Activated CD4-positive, alpha-beta memory T cell treated with anti-CD3 and anti-CD28 coated beads, Interleukin-2, amount 10 ng/mL, durations not matched to agents 7 days and 5 days (primary cell): ENCODE data around the gene COX18. TPM values are rescaled to one million over a fixed set of nuclear protein-coding genes. Genes with fewer than 3 reads are reported as not detected.

Experiments
- CTCF ChIA-PET: fragments of 350-600 bp; sonication (Branson Sonifier 250); formaldehyde crosslinking; loops from one replicate; lab custom pipeline; 2021; ENCODE audit warnings: antibody characterized with exemption, inconsistent platforms; lab: Charles Lee
- POLR2A ChIA-PET: fragments of 350-600 bp; sonication (Branson Sonifier 250); formaldehyde crosslinking; loops from one replicate; lab custom pipeline; 2021; ENCODE audit warnings: antibody characterized with exemption; lab: Charles Lee
- DNase-seq: peaks from one replicate; pipeline ENCODE4 v3.0.0-alpha.2; 2020
- H3K27ac Mint-ChIP-seq: one replicate; pipeline ENCODE4 v1.8.0; 2021; ENCODE audit warnings: mild to moderate bottlenecking, mixed read lengths
- H3K27me3 Mint-ChIP-seq: one replicate; pipeline ENCODE4 v1.8.0; 2021; ENCODE audit warnings: mixed read lengths
- H3K36me3 Mint-ChIP-seq: one replicate; pipeline ENCODE4 v1.8.0; 2021; ENCODE audit warnings: low read depth, mixed read lengths
- H3K4me1 Mint-ChIP-seq: one replicate; pipeline ENCODE4 v1.8.0; 2021; ENCODE audit warnings: mixed read lengths
- H3K4me3 Mint-ChIP-seq: one replicate; pipeline ENCODE4 v1.8.0; 2021; ENCODE audit warnings: mild to moderate bottlenecking, mixed read lengths
- H3K9me3 Mint-ChIP-seq: one replicate; pipeline ENCODE4 v1.8.0; 2021; ENCODE audit warnings: mixed read lengths
- total RNA-seq, 2 experiments: library from RNA; stranded (reverse); gene quantifications; one replicate each; pipeline ENCODE4 v1.2.3, GENCODE V29; 2021

The COX18 gene
- total RNA-seq, 2 experiments from 2014 or later: 14.5 to 14.9 TPM

GRCh38 chr4:73045879-73046278, 23.6 kb downstream of the COX18 start:
- peaks cover 3% of the 10 kb centered on the region for H3K27me3 Mint-ChIP-seq
- H3K4me1 Mint-ChIP-seq: no peaks in the 10 kb centered on the region

GRCh38 chr4:73037057-73037456, 32.5 kb downstream of the COX18 start:
- Mint-ChIP-seq H3K27me3 (peaks cover 6% of the 10 kb centered on the region), H3K36me3 (peaks cover 4% of the 10 kb centered on the region), H3K4me1 (peaks cover 5% of the 10 kb centered on the region), H3K27ac (no peak overlapping the region), H3K4me3 (no peak overlapping the region), H3K9me3 (peaks cover 9% of the 10 kb centered on the region)
- ChIA-PET POLR2A (no interaction called here), CTCF (no interaction called here)
- DNase-seq: no peak

More at GRCh38 chr4:73045879-73046278, 23.6 kb downstream of the COX18 start:
- H3K36me3 Mint-ChIP-seq: no peaks in the 10 kb centered on the region
- CTCF ChIA-PET: no interaction called here
- no peak overlapping the region for H3K4me3 Mint-ChIP-seq
- H3K9me3 Mint-ChIP-seq: no peaks in the 10 kb centered on the region
- POLR2A ChIA-PET: no interaction called here
- DNase-seq: no peak
- H3K27ac Mint-ChIP-seq: no peak overlapping the region

- ChIA-PET CTCF (no interaction called here), POLR2A (no interaction called here)
- peaks cover 5% of the 10 kb centered on the region for H3K4me1 Mint-ChIP-seq
These were observed 33.4 kb downstream of the COX18 start for GRCh38 chr4:73036123-73036522.

GRCh38 chr4:73034896-73035295, 34.6 kb downstream of the COX18 start:
- DNase-seq: no peak
- peaks cover 5% of the 10 kb centered on the region for H3K4me1 Mint-ChIP-seq
- ChIA-PET POLR2A (no interaction called here), CTCF (no interaction called here)
- peaks cover 9% of the 10 kb centered on the region for H3K9me3 Mint-ChIP-seq
- peaks cover 4% of the 10 kb centered on the region for H3K36me3 Mint-ChIP-seq
- H3K27ac Mint-ChIP-seq: no peak overlapping the region
- no peak overlapping the region for H3K4me3 Mint-ChIP-seq
- peaks cover 3% of the 10 kb centered on the region for H3K27me3 Mint-ChIP-seq

More at GRCh38 chr4:73036123-73036522, 33.4 kb downstream of the COX18 start:
- H3K4me3 Mint-ChIP-seq: no peak overlapping the region
- no peak for DNase-seq
- peaks cover 4% of the 10 kb centered on the region for H3K36me3 Mint-ChIP-seq
- peaks cover 9% of the 10 kb centered on the region for H3K9me3 Mint-ChIP-seq
- H3K27me3 Mint-ChIP-seq: peaks cover 5% of the 10 kb centered on the region
- no peak overlapping the region for H3K27ac Mint-ChIP-seq

GRCh38 chr4:73028621-73029020, 40.9 kb downstream of the COX18 start:
- H3K27me3 Mint-ChIP-seq: peaks cover 3% of the 10 kb centered on the region
- H3K4me3 Mint-ChIP-seq: no peak overlapping the region
- CTCF ChIA-PET: no interaction called here
- no peaks in the 10 kb centered on the region for H3K4me1 Mint-ChIP-seq
- no peak overlapping the region for H3K27ac Mint-ChIP-seq
- H3K9me3 Mint-ChIP-seq: no peaks in the 10 kb centered on the region
- no peaks in the 10 kb centered on the region for H3K36me3 Mint-ChIP-seq
- POLR2A ChIA-PET: no interaction called here
- DNase-seq: no peak

DNA sequence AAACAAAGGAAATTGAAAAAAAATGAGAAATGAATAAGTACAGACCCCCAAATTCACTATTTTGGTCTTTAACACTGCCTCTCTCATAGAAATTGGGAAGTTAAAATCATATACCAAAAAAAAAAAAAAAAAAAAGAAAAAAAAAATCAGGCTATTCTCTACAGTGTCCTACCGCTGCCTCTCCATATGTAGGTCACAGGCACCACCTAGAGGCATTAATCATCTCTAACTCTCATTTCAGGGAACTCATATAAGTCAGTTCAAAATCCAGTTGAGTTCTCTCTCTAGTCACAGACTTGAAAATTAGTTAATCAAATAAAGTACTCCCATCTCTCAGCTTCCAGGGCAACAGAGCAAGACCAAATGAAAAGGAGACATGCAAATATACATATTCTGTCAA, 47.9 kb downstream of the COX18 start:
- no peaks in the 10 kb centered on the region for H3K4me1 Mint-ChIP-seq
- no peaks in the 10 kb centered on the region for H3K9me3 Mint-ChIP-seq
- no peak overlapping the region for H3K27ac Mint-ChIP-seq
- DNase-seq: no peak
- ChIA-PET CTCF (no interaction called here), POLR2A (no interaction called here)
- no peak overlapping the region for H3K4me3 Mint-ChIP-seq
- H3K27me3 Mint-ChIP-seq: peaks cover 3% of the 10 kb centered on the region
- no peaks in the 10 kb centered on the region for H3K36me3 Mint-ChIP-seq

GRCh38 chr4:73019462-73020047, 50.0 kb downstream of the COX18 start:
- no peak overlapping the region for H3K27ac Mint-ChIP-seq
- ChIA-PET CTCF (no interaction called here), POLR2A (no interaction called here)
- no peaks in the 10 kb centered on the region for H3K36me3 Mint-ChIP-seq
- peaks cover 3% of the 10 kb centered on the region for H3K27me3 Mint-ChIP-seq
- no peak overlapping the region for H3K4me3 Mint-ChIP-seq
- no peaks in the 10 kb centered on the region for H3K4me1 Mint-ChIP-seq
- DNase-seq: no peak
- H3K9me3 Mint-ChIP-seq: no peaks in the 10 kb centered on the region

GRCh38 chr4:73018595-73018994, 50.9 kb downstream of the COX18 start:
- H3K36me3 Mint-ChIP-seq: no peaks in the 10 kb centered on the region
- ChIA-PET POLR2A (no interaction called here), CTCF (no interaction called here)
- peaks cover 2% of the 10 kb centered on the region for H3K27me3 Mint-ChIP-seq
- H3K4me1 Mint-ChIP-seq: no peaks in the 10 kb centered on the region
- no peak for DNase-seq
- H3K9me3 Mint-ChIP-seq: no peaks in the 10 kb centered on the region
- H3K4me3 Mint-ChIP-seq: no peak overlapping the region
- no peak overlapping the region for H3K27ac Mint-ChIP-seq

- H3K4me1 Mint-ChIP-seq: no peaks in the 10 kb centered on the region
- POLR2A ChIA-PET: no interaction called here
- H3K27ac Mint-ChIP-seq: no peak overlapping the region
- no peak overlapping the region for H3K4me3 Mint-ChIP-seq
- CTCF ChIA-PET: no interaction called here
- H3K36me3 Mint-ChIP-seq: no peaks in the 10 kb centered on the region
- no peak for DNase-seq
- H3K27me3 Mint-ChIP-seq: peaks cover 10% of the 10 kb centered on the region
- peaks cover 2% of the 10 kb centered on the region for H3K9me3 Mint-ChIP-seq
These were observed 56.2 kb downstream of the COX18 start for GRCh38 chr4:73013310-73013709.

DNA sequence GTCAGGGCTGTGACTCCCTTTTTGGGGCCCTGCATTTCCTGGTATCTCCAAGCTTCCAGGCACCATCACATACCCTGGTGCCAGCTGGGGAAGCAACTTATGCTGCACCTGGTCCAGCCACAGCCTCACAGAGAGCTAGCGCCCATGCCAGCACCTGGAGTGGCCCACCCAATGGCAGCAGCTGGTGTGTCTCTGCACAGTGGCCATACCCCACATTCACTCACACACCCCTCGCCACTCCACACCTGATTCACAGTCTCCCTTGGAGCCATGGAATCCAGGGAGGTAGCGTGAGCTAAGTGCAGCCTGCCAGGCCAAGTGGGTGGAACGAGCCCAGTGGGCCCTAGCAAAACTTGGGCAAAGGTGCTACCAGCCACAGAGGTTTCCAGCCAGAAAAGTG, 56.8 kb downstream of the COX18 start:
- H3K9me3 Mint-ChIP-seq: peaks cover 2% of the 10 kb centered on the region
- no peak for DNase-seq
- no peaks in the 10 kb centered on the region for H3K36me3 Mint-ChIP-seq
- POLR2A ChIA-PET: no interaction called here
- peaks cover 10% of the 10 kb centered on the region for H3K27me3 Mint-ChIP-seq
- H3K4me3 Mint-ChIP-seq: no peak overlapping the region
- H3K4me1 Mint-ChIP-seq: no peaks in the 10 kb centered on the region
- CTCF ChIA-PET: interaction anchor here (0.8 kb wide), 1 partner anchor 8 kb away, joined by 3 read pairs; no protein-coding TSS in a partner anchor
- no peak overlapping the region for H3K27ac Mint-ChIP-seq

GRCh38 chr4:73011629-73011985, 57.9 kb downstream of the COX18 start:
- Mint-ChIP-seq H3K9me3 (peaks cover 2% of the 10 kb centered on the region), H3K36me3 (no peaks in the 10 kb centered on the region), H3K4me1 (no peaks in the 10 kb centered on the region), H3K4me3 (no peak overlapping the region), H3K27ac (no peak overlapping the region), H3K27me3 (peaks cover 10% of the 10 kb centered on the region)
- no peak for DNase-seq
- ChIA-PET CTCF (interaction anchor here (0.8 kb wide), 1 partner anchor 9 kb away, joined by 3 read pairs; no protein-coding TSS in a partner anchor), POLR2A (no interaction called here)

- Mint-ChIP-seq H3K9me3 (peaks cover 2% of the 10 kb centered on the region), H3K4me3 (no peak overlapping the region), H3K27ac (no peak overlapping the region), H3K4me1 (no peaks in the 10 kb centered on the region), H3K27me3 (peaks cover 10% of the 10 kb centered on the region), H3K36me3 (no peaks in the 10 kb centered on the region)
- ChIA-PET POLR2A (no interaction called here), CTCF (no interaction called here)
- no peak for DNase-seq
These were observed 58.5 kb downstream of the COX18 start for GRCh38 chr4:73010789-73011628.

DNA sequence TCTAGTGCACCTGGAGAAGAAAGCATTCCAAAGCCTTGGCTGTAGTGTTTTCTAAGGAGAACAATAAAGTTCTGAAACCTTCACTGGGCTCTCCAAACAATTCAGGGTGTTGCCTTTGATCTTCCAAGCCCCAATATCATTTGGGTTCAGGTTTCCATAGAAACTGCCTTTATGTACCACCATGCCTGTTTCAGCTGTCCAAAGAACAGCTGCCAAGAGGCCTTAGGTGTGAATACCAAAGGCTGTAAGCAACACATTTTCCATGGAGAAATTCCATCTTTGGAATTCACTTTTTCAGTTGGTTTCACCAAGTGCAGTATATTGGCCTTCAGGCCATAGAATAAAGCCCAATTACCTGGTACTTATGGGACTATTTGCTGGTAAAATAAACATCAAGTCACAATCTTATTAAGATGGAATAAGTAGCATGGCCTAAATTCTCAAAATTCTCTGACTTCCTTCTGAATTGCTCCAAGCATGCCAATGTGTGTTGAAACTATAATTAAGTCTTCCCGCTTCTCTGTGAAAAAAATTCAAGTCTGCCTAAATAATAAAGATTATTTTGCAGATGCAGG, 61.9 kb downstream of the COX18 start:
- Mint-ChIP-seq H3K27ac (no peak overlapping the region), H3K27me3 (peaks cover 11% of the 10 kb centered on the region), H3K36me3 (no peaks in the 10 kb centered on the region), H3K4me1 (no peaks in the 10 kb centered on the region), H3K4me3 (no peak overlapping the region), H3K9me3 (peaks cover 2% of the 10 kb centered on the region)
- ChIA-PET POLR2A (no interaction called here), CTCF (no interaction called here)
- DNase-seq: no peak
